GM23338 (cell line): ENCODE measurements around the gene NLK.

Experiments
- CREB1 ChIP-seq: fragments of 250-450 bp; sonication (Bioruptor Pico); IDR thresholded peaks from 2 replicates; pipeline ENCODE4 v1.5.0; 2020; ENCODE audit warnings: low read depth, mild to moderate bottlenecking, moderate library complexity
- CTCF ChIP-seq, 2 experiments: fragments of 200-600 bp in 1 of 2; sonication (generic) in 1 of 2; conservative IDR thresholded peaks; 2 replicates each; pipeline versions ENCODE4 v1.5.1 to v1.6.1; 2016 to 2017; ENCODE audit warnings: antibody characterized with exemption in 2 of 2, low read depth in 2 of 2, mild to moderate bottlenecking in 2 of 2, moderate library complexity in 1 of 2
- EZH2 ChIP-seq: fragments of 200-600 bp; sonication (generic); IDR thresholded peaks from one replicate; pipeline ENCODE4 v1.8.0; 2017; ENCODE audit warnings: antibody characterized with exemption, mild to moderate bottlenecking, low read depth; ENCODE audit not compliant: unreplicated experiment
- EZH2phosphoT487 ChIP-seq: fragments of 200-600 bp; sonication (generic); IDR thresholded peaks from one replicate; pipeline ENCODE4 v1.8.1; 2018; ENCODE audit warnings: antibody characterized with exemption; ENCODE audit not compliant: unreplicated experiment
- JUNB ChIP-seq: IDR thresholded peaks from one replicate; pipeline ENCODE4 v1.6.1; 2016; ENCODE audit warnings: antibody characterized with exemption; ENCODE audit not compliant: unreplicated experiment
- POLR2AphosphoS5 ChIP-seq: IDR thresholded peaks from 2 replicates; pipeline ENCODE4 v1.6.1; 2016; ENCODE audit warnings: antibody characterized with exemption, low read depth
- REST ChIP-seq: IDR thresholded peaks from one replicate; pipeline ENCODE4 v1.6.1; 2018; ENCODE audit warnings: antibody characterized with exemption; ENCODE audit not compliant: unreplicated experiment
- ZNF114 ChIP-seq: fragments of 250-450 bp; sonication (Bioruptor Pico); IDR thresholded peaks from 2 replicates; pipeline ENCODE4 v1.5.0; 2020; ENCODE audit warnings: mild to moderate bottlenecking, moderate library complexity
- TF ChIP-seq, protein P1 (sequence below): IDR thresholded peaks from 2 replicates; pipeline ENCODE4 v1.6.1; 2016; ENCODE audit warnings: antibody characterized with exemption

GRCh38 chr17:28170771-28171170 is 128.3 kb downstream of the NLK start:
- no peak for TF ChIP-seq CTCF (conservative IDR thresholded peaks at IDR 0.05; ENCODE audit: low read depth in 2 of 2)
- TF ChIP-seq REST: no peak
- no peak for TF ChIP-seq EZH2phosphoT487
- no peak for TF ChIP-seq ZNF114 (CRISPR knock-in tag)
- no peak for TF ChIP-seq POLR2AphosphoS5
- TF ChIP-seq CREB1 (CRISPR knock-in tag): no peak
- TF ChIP-seq EZH2: no peak
- TF ChIP-seq, protein P1, sequence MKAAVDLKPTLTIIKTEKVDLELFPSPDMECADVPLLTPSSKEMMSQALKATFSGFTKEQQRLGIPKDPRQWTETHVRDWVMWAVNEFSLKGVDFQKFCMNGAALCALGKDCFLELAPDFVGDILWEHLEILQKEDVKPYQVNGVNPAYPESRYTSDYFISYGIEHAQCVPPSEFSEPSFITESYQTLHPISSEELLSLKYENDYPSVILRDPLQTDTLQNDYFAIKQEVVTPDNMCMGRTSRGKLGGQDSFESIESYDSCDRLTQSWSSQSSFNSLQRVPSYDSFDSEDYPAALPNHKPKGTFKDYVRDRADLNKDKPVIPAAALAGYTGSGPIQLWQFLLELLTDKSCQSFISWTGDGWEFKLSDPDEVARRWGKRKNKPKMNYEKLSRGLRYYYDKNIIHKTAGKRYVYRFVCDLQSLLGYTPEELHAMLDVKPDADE: no peak
- no peak for TF ChIP-seq JUNB
